GM21825 (cell line): ENCODE measurements around the gene MRM3.
A peak's percentile ranks its signal among the peaks of the same experiment; 100 is the strongest.
"Not testable (repeated sequence)": the region's sequence is repeated elsewhere in the genome, so short reads cannot be mapped to it uniquely, and the experiment has no call there.

Experiments used
- ATAC-seq: cut with Tn5 transposase; IDR thresholded peaks from one replicate; pipeline ENCODE4 v1.9.1; 2021; ENCODE audit warnings: mild to moderate bottlenecking, moderate library complexity; ENCODE audit not compliant: unreplicated experiment

The MRM3 gene, protein sequence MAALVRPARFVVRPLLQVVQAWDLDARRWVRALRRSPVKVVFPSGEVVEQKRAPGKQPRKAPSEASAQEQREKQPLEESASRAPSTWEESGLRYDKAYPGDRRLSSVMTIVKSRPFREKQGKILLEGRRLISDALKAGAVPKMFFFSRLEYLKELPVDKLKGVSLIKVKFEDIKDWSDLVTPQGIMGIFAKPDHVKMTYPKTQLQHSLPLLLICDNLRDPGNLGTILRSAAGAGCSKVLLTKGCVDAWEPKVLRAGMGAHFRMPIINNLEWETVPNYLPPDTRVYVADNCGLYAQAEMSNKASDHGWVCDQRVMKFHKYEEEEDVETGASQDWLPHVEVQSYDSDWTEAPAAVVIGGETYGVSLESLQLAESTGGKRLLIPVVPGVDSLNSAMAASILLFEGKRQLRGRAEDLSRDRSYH

DNA sequence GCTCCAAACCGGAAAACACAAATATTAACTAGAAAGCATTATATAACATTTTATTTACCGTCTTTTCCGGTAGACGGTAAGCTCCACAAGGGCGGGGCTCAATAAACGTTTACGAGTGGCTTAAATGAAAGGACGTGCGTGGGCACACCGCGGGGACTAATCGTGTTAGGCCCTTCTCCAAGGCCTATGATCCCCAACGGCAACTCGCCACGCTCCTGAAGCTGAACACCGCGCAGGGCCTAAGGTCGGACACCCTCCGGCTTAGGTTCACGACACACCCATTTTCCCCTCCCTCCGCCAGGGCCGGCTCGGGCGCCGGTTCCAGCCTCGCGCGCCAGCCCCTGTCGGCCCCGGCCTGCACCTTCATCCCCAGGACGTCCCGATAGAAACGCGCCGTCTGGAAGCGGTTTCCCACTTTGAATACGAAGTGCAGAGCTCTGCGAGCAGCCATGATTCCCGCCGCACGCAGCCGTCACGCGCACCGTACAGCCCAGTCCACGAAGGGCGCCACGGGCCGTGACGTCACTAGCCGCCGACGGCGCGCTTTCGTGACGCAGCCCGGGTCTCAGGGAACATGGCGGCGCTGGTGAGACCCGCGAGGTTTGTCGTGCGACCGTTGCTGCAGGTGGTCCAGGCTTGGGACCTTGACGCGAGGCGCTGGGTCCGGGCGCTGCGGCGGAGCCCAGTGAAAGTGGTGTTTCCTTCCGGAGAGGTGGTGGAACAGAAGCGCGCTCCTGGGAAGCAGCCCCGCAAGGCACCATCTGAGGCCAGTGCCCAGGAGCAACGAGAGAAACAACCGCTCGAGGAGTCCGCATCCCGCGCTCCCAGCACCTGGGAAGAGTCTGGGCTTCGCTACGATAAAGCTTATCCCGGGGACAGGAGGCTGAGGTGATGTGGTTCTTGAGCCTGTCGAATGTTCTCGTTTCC, at the start of gene MRM3, which contains the start of gene GLOD4:
Gene MRM3 (plus strand): TSS at position 549 of the 927 bp plus-strand sequence. CDS start 26 bp downstream, at position 575.
Gene GLOD4 (minus strand): TSS at position 476 of the 927 bp plus-strand sequence. CDS start 25 bp downstream, at position 451.
- ATAC-seq, result peak; percentile 84

DNA sequence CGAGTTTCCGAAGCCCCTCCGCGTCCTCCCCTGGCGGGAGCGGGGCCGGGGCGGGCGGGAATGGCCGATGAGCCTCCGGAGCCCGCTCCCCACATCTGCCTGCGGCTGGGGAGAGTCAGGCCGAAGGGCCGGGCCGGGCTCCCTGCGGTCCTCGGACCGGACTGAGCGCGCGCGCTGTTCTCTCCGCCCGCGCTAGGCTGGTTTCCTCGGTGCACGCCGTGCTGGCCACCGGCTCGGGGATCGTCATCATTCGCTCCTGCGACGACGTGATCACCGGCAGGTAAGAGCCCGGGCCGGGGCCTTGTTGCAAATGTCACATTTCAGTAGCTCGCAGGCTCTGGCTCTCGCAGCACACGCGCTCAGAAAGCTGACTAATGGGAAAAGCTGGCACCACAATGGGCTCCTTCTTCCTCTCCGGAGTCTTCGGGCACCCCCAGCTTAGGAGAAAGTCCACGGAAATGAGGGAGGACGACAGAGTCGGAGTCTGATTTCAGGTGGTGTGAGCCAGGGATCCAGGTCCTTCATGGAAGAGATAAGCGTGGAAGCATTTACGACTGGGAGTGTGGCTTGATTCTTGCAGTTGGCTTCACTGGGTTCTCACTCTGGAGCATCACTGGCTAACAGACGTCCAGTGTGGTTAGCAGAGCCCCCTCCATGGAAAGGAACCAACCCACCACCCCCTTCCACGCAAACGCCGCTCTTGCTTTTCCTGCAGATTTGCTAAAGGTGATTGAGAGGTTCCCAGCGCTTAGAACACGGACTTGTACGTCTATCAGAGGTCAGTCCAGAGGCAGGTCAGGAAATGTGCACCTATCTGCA, 49.0 kb upstream of the MRM3 start:
- peak; percentile 29 for ATAC-seq

- ATAC-seq, result no peak
These were observed 48.4 kb upstream of the MRM3 start for GRCh38 chr17:733743-734142.

GRCh38 chr17:737561-738113, 44.5 kb upstream of the MRM3 start:
- no peak for ATAC-seq

DNA sequence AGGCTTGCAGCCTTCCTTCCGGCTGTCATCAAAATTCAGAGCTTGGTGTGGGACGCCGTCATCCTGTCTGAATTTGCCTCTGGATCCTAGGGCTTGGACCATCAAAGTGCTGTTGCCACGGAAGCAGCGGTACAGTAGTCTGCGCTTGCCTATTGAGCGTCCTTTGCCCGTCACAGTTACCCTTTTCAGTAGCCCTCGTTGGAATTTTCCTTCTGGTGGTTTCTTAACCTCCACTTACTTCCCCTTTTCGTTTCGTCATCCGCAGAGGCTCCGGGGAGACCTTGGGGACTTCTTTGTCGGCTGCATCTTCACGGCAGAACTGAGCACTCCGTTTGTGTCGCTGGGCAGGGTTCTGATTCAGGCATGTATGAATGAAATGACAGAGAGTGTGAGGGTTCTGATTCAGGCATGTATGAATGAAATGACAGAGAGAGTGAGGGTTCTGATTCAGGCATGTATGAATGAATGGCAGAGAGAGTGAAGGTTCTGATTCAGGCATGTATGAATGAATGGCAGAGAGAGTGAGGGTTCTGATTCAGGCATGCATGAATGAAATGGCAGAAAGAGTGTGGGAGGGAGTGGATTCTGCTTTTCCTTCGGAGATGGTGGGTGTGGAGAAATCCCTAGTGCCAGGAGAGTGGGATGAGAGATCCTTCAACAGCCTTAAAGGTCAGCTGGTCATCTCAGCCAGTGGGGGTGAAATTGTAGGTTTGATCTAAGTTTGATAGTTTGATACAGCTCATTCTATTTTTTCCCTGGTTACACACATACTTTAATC, 41.7 kb upstream of the MRM3 start:
- ATAC-seq, result peak; percentile 73

DNA sequence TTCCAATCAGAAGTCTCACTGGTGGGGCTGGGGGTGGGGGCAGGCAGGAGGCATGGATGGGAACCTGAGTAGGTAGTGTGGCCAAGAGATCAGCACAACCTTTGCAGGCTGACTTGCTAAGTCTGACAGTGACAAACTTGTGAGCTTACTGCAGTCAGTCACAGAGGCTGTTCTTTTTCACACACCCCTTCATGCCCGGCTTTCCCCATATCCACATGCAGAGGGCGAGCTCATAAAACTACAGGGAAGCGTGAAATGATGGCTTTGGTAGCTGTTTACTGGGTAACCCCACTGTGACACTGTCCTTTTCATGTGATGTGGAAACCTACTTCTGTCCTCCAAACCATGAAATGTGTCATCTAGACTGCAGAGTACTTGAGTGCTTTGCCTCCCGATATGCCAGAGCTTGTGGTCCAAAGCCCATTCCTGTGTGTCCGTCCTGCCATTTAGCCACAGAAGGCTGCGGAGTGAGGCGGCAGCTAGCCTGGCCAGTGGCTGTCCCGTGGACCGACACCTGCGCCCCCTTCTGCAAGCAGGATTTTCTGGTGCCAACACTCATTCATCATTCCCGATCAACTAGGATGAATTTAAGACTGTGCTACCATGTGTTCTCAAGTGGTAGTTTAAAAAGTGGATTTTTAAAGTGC, 39.9 kb upstream of the MRM3 start:
- no peak for ATAC-seq

- no peak for ATAC-seq
These were observed 39.0 kb upstream of the MRM3 start for GRCh38 chr17:743139-743538.

- ATAC-seq, result no peak
These were observed 37.2 kb upstream of the MRM3 start for GRCh38 chr17:744937-745336.

DNA sequence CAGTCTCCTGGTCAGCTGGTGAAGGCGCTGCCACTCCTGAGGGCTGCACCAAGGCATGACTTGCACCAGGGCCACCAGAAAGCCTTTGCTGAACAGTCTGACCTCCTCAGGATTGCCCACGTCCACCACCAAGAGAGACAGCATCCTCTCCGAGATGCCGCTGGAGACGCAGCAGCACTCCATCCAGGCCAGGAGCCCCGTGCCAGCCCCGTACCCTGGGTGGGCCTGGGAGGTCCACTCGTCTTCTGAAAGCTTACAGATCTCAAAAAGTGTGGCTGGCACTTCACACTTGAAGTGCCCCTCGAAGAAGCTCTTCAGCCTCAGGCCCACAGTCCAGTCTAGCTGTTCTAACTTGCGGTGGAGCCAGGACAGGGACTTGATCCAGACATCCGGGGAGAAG, 36.7 kb upstream of the MRM3 start:
- ATAC-seq, result no peak

GRCh38 chr17:746181-746580, 36.0 kb upstream of the MRM3 start:
- ATAC-seq, result no peak

- ATAC-seq, result no peak
These were observed 35.1 kb upstream of the MRM3 start for GRCh38 chr17:746783-747629.

DNA sequence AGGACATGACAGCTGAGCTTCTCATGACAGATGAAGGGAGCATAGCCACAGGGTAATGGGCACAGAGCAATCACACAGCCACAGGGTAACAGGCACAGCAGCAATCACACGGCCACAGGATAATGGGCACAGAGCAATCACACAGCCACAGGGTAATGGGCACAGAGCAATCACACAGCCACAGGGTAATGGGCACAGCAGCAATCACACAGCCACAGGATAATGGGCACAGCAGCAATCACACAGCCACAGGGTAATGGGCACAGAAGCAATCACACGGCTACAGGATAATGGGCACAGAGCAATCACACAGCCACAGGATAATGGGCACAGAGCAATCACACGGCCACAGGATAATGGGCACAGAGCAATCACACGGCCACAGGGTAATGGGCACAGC, 33.5 kb upstream of the MRM3 start:
- ATAC-seq, result not testable (repeated sequence)

- ATAC-seq, result not testable (repeated sequence)
These were observed 32.8 kb upstream of the MRM3 start for GRCh38 chr17:749359-749758.

DNA sequence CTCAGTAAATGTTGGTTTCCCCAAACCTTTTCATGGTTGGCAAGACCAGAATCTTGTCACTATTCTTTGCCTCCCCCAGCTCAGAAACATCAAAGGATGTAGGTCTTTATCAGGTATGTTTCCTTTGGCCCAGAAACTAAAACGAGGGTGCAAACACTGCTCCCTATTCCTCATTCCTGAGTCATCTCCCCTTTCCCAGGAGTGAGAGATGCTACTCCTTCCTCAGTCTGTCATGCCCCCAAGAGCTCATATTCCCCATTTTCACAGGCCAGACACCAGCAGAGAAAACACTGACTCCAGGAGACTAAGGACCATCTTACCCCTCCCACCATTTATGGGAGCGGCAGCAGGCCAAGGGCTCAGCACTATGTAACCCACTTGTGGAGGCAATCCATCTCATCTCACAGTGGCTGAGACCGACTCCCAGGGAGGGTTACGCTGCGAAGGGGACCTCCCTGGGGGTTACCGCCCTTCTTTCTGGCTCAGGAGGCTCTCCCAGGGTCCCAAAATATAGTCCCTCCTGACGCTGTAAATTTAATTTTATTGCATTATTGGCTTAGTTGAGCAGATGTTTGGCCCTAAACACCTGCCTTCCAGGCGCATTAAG, 31.6 kb upstream of the MRM3 start:
- ATAC-seq, result no peak

GRCh38 chr17:751269-752001, 30.7 kb upstream of the MRM3 start:
- peak; percentile 27 for ATAC-seq

GRCh38 chr17:752002-752619, 30.0 kb upstream of the MRM3 start, which contains the start of gene GEMIN4:
GEMIN4 (minus strand) TSS chr17:752264; CDS start chr17:752142, 122 bp downstream.
- peak; percentile 76 for ATAC-seq
